Measurements from ENCODE around the gene GRM8. TPM values are rescaled to one million over a fixed set of nuclear protein-coding genes. Genes with fewer than 3 reads are reported as not detected.

GRM8 gene
- total and polyA plus RNA-seq, 2 donors: 0.27 to 0.38 TPM

GRCh38 chr7:126440542-126440941 is 812.2 kb downstream of the GRM8 start:
- no peaks in the 10 kb centered on the region for H3K9me3 ChIP-seq (ENCODE audit: control insufficient read depth in 2 of 2, insufficient read depth in 1 of 2, low read length in 1 of 2)
- WGBS: 69% methylated on average over 2 of the region's 2 CpGs
- no peaks in the 10 kb centered on the region for H3K36me3 ChIP-seq (ENCODE audit: control insufficient read depth in 2 of 2, insufficient read depth in 2 of 2, low read length in 1 of 2)
- H3K4me1 ChIP-seq (ENCODE audit: control insufficient read depth in 2 of 2, insufficient read depth in 2 of 2, low read length in 2 of 2): no peaks in the 10 kb centered on the region
- DNase-seq (ENCODE audit: low read depth in 6 of 9, low spot score in 9 of 9): no peak
- H3K27me3 ChIP-seq (ENCODE audit: control insufficient read depth in 2 of 2, insufficient read depth in 1 of 2, low read length in 1 of 2): no peaks in the 10 kb centered on the region
- H3K4me3 ChIP-seq (ENCODE audit: low read length in 2 of 2): no peak overlapping the region
- H3K27ac ChIP-seq (ENCODE audit: low read depth in 1 of 2, low read length in 1 of 2): no peak overlapping the region

- WGBS: 85% methylated on average over 2 of the region's 2 CpGs
- no peak for DNase-seq (ENCODE audit: low read depth in 6 of 9, low spot score in 9 of 9)
- H3K27me3 ChIP-seq (ENCODE audit: control insufficient read depth in 2 of 2, insufficient read depth in 1 of 2, low read length in 1 of 2): no peaks in the 10 kb centered on the region
- no peaks in the 10 kb centered on the region for H3K36me3 ChIP-seq (ENCODE audit: control insufficient read depth in 2 of 2, insufficient read depth in 2 of 2, low read length in 1 of 2)
- no peak overlapping the region for H3K27ac ChIP-seq (ENCODE audit: low read depth in 1 of 2, low read length in 1 of 2)
- H3K4me3 ChIP-seq (ENCODE audit: low read length in 2 of 2): no peak overlapping the region
- no peaks in the 10 kb centered on the region for H3K4me1 ChIP-seq (ENCODE audit: control insufficient read depth in 2 of 2, insufficient read depth in 2 of 2, low read length in 2 of 2)
- H3K9me3 ChIP-seq (ENCODE audit: control insufficient read depth in 2 of 2, insufficient read depth in 1 of 2, low read length in 1 of 2): no peaks in the 10 kb centered on the region
These were observed 816.4 kb downstream of the GRM8 start for GRCh38 chr7:126436213-126436868.

DNA sequence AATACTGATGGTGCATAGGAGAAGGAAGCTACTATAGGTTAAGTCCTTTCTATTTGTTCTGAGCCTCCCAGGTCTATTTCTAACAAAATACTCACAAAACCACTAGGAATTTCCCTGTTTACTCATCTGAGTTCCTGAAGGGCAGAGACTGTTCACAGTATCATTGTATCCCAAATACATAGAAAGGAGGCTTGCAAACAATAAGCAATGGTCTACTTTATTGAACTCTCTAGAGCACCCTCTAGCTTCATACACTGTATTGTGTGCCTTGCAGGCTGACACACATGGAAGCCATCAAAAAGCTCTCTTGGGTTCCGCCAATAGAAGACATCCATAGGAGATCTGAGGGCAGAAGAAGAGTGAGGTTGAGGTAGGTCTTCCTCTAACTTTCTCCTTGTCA is 826.1 kb downstream of the GRM8 start:
- Histone ChIP-seq H3K36me3 (ENCODE audit: control insufficient read depth in 2 of 2, insufficient read depth in 2 of 2, low read length in 1 of 2) (no peaks in the 10 kb centered on the region), H3K9me3 (ENCODE audit: control insufficient read depth in 2 of 2, insufficient read depth in 1 of 2, low read length in 1 of 2) (no peaks in the 10 kb centered on the region), H3K27me3 (ENCODE audit: control insufficient read depth in 2 of 2, insufficient read depth in 1 of 2, low read length in 1 of 2) (no peaks in the 10 kb centered on the region), H3K4me3 (ENCODE audit: low read length in 2 of 2) (no peak overlapping the region), H3K4me1 (ENCODE audit: control insufficient read depth in 2 of 2, insufficient read depth in 2 of 2, low read length in 2 of 2) (no peaks in the 10 kb centered on the region), H3K27ac (ENCODE audit: low read depth in 1 of 2, low read length in 1 of 2) (no peak overlapping the region)
- 95% methylated on average over 1 of the region's 1 CpG for WGBS
- no peak for DNase-seq (ENCODE audit: low read depth in 6 of 9, low spot score in 9 of 9)

DNA sequence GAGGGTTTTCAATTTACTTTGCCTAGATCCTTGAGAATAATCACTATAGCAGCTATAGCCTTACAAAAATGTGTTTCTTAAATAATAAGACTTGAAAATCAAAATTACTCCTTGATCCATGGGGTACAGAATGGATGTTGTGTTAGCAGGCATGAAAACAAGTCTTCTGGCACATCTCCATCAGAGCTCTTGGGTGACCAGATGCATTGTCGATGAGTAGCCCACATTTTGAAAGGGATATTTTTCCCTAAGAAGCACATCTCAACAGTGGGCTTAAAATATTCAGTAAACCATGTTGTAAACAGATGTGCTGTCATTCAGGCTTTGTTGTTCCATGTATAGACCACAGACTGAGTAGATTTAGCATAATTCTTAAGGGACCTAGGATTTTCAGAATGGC is 827.8 kb downstream of the GRM8 start:
- H3K4me3 ChIP-seq (ENCODE audit: low read length in 2 of 2): no peak overlapping the region
- no peaks in the 10 kb centered on the region for H3K36me3 ChIP-seq (ENCODE audit: control insufficient read depth in 2 of 2, insufficient read depth in 2 of 2, low read length in 1 of 2)
- H3K9me3 ChIP-seq (ENCODE audit: control insufficient read depth in 2 of 2, insufficient read depth in 1 of 2, low read length in 1 of 2): no peaks in the 10 kb centered on the region
- 99% methylated on average over 1 of the region's 1 CpG for WGBS
- no peak overlapping the region for H3K27ac ChIP-seq (ENCODE audit: low read depth in 1 of 2, low read length in 1 of 2)
- H3K27me3 ChIP-seq (ENCODE audit: control insufficient read depth in 2 of 2, insufficient read depth in 1 of 2, low read length in 1 of 2): no peaks in the 10 kb centered on the region
- DNase-seq (ENCODE audit: low read depth in 6 of 9, low spot score in 9 of 9): no peak
- no peaks in the 10 kb centered on the region for H3K4me1 ChIP-seq (ENCODE audit: control insufficient read depth in 2 of 2, insufficient read depth in 2 of 2, low read length in 2 of 2)

DNA sequence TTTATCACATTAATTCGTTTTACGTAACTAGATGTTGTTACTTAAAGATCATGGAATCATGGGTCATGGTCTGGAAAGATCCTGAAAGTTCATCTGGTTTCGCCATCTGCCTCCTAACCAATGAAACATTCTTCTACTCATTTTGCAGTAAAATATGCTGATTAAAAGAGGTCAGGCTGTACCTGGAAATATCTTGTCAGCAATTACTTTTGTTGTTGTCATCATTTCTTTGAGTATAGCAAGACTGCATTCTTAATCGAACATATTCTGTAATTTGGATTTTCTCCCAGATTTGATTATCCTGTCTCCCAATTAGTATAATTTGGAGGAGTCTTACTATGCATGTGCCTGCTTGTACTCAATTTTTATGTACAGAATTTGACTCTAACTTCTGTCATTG is 833.7 kb downstream of the GRM8 start:
- Histone ChIP-seq H3K27me3 (ENCODE audit: control insufficient read depth in 2 of 2, insufficient read depth in 1 of 2, low read length in 1 of 2) (no peaks in the 10 kb centered on the region), H3K9me3 (ENCODE audit: control insufficient read depth in 2 of 2, insufficient read depth in 1 of 2, low read length in 1 of 2) (no peaks in the 10 kb centered on the region), H3K36me3 (ENCODE audit: control insufficient read depth in 2 of 2, insufficient read depth in 2 of 2, low read length in 1 of 2) (no peaks in the 10 kb centered on the region), H3K4me3 (ENCODE audit: low read length in 2 of 2) (no peak overlapping the region), H3K4me1 (ENCODE audit: control insufficient read depth in 2 of 2, insufficient read depth in 2 of 2, low read length in 2 of 2) (no peaks in the 10 kb centered on the region), H3K27ac (ENCODE audit: low read depth in 1 of 2, low read length in 1 of 2) (no peak overlapping the region)
- no peak for DNase-seq (ENCODE audit: low read depth in 6 of 9, low spot score in 9 of 9)
- 92% methylated on average over 4 of the region's 4 CpGs for WGBS

DNA sequence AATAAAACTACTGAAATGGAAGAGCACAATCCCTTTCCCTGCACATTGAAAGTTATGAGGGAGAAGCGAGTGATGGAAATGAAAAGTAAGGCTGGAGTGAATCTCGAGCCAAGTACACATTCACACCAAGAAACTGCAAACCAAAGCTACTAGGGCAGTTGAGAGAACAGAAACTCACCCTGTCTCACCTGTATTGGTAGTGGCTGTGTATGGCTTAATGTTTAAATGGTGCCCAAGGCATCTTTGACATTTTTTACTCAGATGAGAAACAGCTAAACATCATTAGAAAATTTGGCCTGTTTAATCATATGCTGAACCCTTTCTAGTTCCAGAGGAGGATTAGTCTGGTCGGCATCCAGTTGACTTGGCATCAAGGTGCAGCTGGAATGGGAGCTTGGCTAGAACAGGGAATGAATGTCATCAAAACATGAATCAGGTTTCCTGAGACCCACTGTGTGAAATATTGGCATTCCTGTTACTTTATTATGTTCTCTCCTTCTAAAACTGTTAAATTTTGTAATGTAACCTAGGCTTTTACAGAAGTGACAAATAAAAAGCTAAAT is 840.8 kb downstream of the GRM8 start:
- Histone ChIP-seq H3K4me3 (ENCODE audit: low read length in 2 of 2) (no peak overlapping the region), H3K9me3 (ENCODE audit: control insufficient read depth in 2 of 2, insufficient read depth in 1 of 2, low read length in 1 of 2) (no peaks in the 10 kb centered on the region)
- WGBS: 81% methylated on average over 3 of the region's 3 CpGs

GRCh38 chr7:126411032-126411820 is 841.5 kb downstream of the GRM8 start:
- Histone ChIP-seq H3K4me1 (ENCODE audit: control insufficient read depth in 2 of 2, insufficient read depth in 2 of 2, low read length in 2 of 2) (no peaks in the 10 kb centered on the region), H3K36me3 (ENCODE audit: control insufficient read depth in 2 of 2, insufficient read depth in 2 of 2, low read length in 1 of 2) (no peaks in the 10 kb centered on the region), H3K4me3 (ENCODE audit: low read length in 2 of 2) (no peak overlapping the region), H3K27me3 (ENCODE audit: control insufficient read depth in 2 of 2, insufficient read depth in 1 of 2, low read length in 1 of 2) (no peaks in the 10 kb centered on the region), H3K27ac (ENCODE audit: low read depth in 1 of 2, low read length in 1 of 2) (no peak overlapping the region), H3K9me3 (ENCODE audit: control insufficient read depth in 2 of 2, insufficient read depth in 1 of 2, low read length in 1 of 2) (no peaks in the 10 kb centered on the region)
- DNase-seq (ENCODE audit: low read depth in 6 of 9, low spot score in 9 of 9): no peak
- WGBS: 73% methylated on average over 3 of the region's 3 CpGs

More for the DNA sequence above, 840.8 kb downstream of the GRM8 start:
- H3K27me3 ChIP-seq (ENCODE audit: control insufficient read depth in 2 of 2, insufficient read depth in 1 of 2, low read length in 1 of 2): no peaks in the 10 kb centered on the region
- H3K4me1 ChIP-seq (ENCODE audit: control insufficient read depth in 2 of 2, insufficient read depth in 2 of 2, low read length in 2 of 2): no peaks in the 10 kb centered on the region
- DNase-seq (ENCODE audit: low read depth in 6 of 9, low spot score in 9 of 9): no peak
- H3K27ac ChIP-seq (ENCODE audit: low read depth in 1 of 2, low read length in 1 of 2): no peak overlapping the region
- H3K36me3 ChIP-seq (ENCODE audit: control insufficient read depth in 2 of 2, insufficient read depth in 2 of 2, low read length in 1 of 2): no peaks in the 10 kb centered on the region

DNA sequence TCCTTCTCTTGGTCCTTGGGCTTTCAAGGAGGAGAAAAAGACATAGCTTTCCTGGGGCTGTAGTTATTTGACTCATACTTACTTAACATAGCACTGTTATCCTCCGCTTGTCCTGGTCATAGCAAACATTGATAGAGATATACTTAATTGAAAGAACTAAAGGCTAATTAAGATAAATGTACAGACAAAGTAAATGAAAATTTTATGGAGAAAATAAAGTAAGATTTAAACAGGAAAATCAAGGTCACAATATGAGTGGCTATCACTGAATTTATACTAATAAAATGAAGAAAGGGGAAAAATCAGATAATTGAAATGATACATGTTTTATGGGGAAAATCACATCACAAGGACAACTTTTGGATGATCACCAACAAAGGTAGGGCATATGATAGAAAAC is 849.7 kb downstream of the GRM8 start:
- DNase-seq (ENCODE audit: low read depth in 6 of 9, low spot score in 9 of 9): no peak
- H3K9me3 ChIP-seq (ENCODE audit: control insufficient read depth in 2 of 2, insufficient read depth in 1 of 2, low read length in 1 of 2): no peaks in the 10 kb centered on the region
- 86% methylated on average over 1 of the region's 1 CpG for WGBS

GRCh38 chr7:126401918-126402317 is 850.8 kb downstream of the GRM8 start:
- Histone ChIP-seq H3K36me3 (ENCODE audit: control insufficient read depth in 2 of 2, insufficient read depth in 2 of 2, low read length in 1 of 2) (no peaks in the 10 kb centered on the region), H3K9me3 (ENCODE audit: control insufficient read depth in 2 of 2, insufficient read depth in 1 of 2, low read length in 1 of 2) (no peaks in the 10 kb centered on the region), H3K4me3 (ENCODE audit: low read length in 2 of 2) (no peak overlapping the region), H3K27me3 (ENCODE audit: control insufficient read depth in 2 of 2, insufficient read depth in 1 of 2, low read length in 1 of 2) (no peaks in the 10 kb centered on the region), H3K27ac (ENCODE audit: low read depth in 1 of 2, low read length in 1 of 2) (no peak overlapping the region), H3K4me1 (ENCODE audit: control insufficient read depth in 2 of 2, insufficient read depth in 2 of 2, low read length in 2 of 2) (no peaks in the 10 kb centered on the region)
- no peak for DNase-seq (ENCODE audit: low read depth in 6 of 9, low spot score in 9 of 9)

More for the DNA sequence above, 849.7 kb downstream of the GRM8 start:
- Histone ChIP-seq H3K4me3 (ENCODE audit: low read length in 2 of 2) (no peak overlapping the region), H3K27me3 (ENCODE audit: control insufficient read depth in 2 of 2, insufficient read depth in 1 of 2, low read length in 1 of 2) (no peaks in the 10 kb centered on the region), H3K27ac (ENCODE audit: low read depth in 1 of 2, low read length in 1 of 2) (no peak overlapping the region), H3K36me3 (ENCODE audit: control insufficient read depth in 2 of 2, insufficient read depth in 2 of 2, low read length in 1 of 2) (no peaks in the 10 kb centered on the region), H3K4me1 (ENCODE audit: control insufficient read depth in 2 of 2, insufficient read depth in 2 of 2, low read length in 2 of 2) (no peaks in the 10 kb centered on the region)
